A549 (cell line): Measurements from ENCODE around the gene SLC18A3. TPM values are rescaled to one million over a fixed set of nuclear protein-coding genes. Genes with fewer than 3 reads are reported as not detected.

Experiments used
- ATAC-seq, 2 experiments: fragments of 200-7000 bp in 1 of 2; fragments of >200 bp in 1 of 2; cut with Nextera tagmentation in 1 of 2; cut with Tn5 transposase in 1 of 2; 3 replicates each; pipeline versions ENCODE4 v1.8.0 to v1.9.1; 2018 to 2020; ENCODE audit warnings: mild to moderate bottlenecking in 1 of 2, moderate library complexity in 1 of 2
- CTCF ChIA-PET: fragments of 300-600 bp; sonication (Branson Sonifier 250); formaldehyde crosslinking; extraction: SDS; loops from one replicate; lab custom pipeline; 2021; ENCODE audit warnings: antibody characterized with exemption, inconsistent platforms; lab: Yijun Ruan, JAX
- POLR2A ChIA-PET: fragments of 350-600 bp; formaldehyde crosslinking; extraction: SDS; loops from one replicate; lab custom pipeline; 2021; ENCODE audit warnings: antibody characterized with exemption, inconsistent platforms; lab: Yijun Ruan, JAX
- DNase-seq, 2 experiments: peaks; one replicate each; pipeline versions ENCODE4 v3.0.0 to v3.0.0-alpha.2; 2011 to 2016; ENCODE audit warnings: low read depth in 1 of 2, low spot score in 1 of 2
- FAIRE-seq: peaks from 2 replicates; lab custom pipeline; 2011; peaks lifted over from hg19 to GRCh38; lab: Jason Lieb, UNC
- H3K27ac ChIP-seq, 2 experiments: fragments of >200 bp; sonication (Bioruptor Twin); formaldehyde crosslinking; 3 replicates each; pipeline ENCODE4 v1.5.1; 2016 to 2017
- H3K4me1 ChIP-seq: fragments of >200 bp; sonication (Bioruptor Twin); formaldehyde crosslinking; 3 replicates; pipeline ENCODE4 v1.6.1; 2016
- H3K4me2 ChIP-seq: fragments of >200 bp; sonication (Bioruptor Twin); formaldehyde crosslinking; 3 replicates; pipeline ENCODE4 v1.6.1; 2016
- H3K4me3 ChIP-seq: fragments of >200 bp; sonication (Bioruptor Twin); formaldehyde crosslinking; 3 replicates; pipeline ENCODE4 v1.5.1; 2016
- H3K9me3 ChIP-seq: fragments of >200 bp; sonication (Bioruptor Twin); formaldehyde crosslinking; 3 replicates; pipeline ENCODE4 v1.6.1; 2016
- CBX8 ChIP-seq: fragments of 200-600 bp; sonication (generic); IDR thresholded peaks from 2 replicates; pipeline ENCODE4 v1.6.1; 2016
- CHD2 ChIP-seq: fragments of 150-350 bp; IDR thresholded peaks from 2 replicates; pipeline ENCODE4 v1.6.1; 2014; ENCODE audit warnings: low read length; ENCODE audit not compliant: partially characterized antibody
- CHD4 ChIP-seq: fragments of 200-600 bp; sonication (generic); IDR thresholded peaks from 2 replicates; pipeline ENCODE4 v1.6.1; 2016; ENCODE audit warnings: antibody characterized with exemption, mild to moderate bottlenecking, borderline replicate concordance
- E2F6 ChIP-seq: IDR thresholded peaks from 2 replicates; pipeline ENCODE4 v1.6.1; 2012; ENCODE audit warnings: low read depth, borderline replicate concordance
- EHMT2 ChIP-seq: fragments of 200-600 bp; sonication (generic); IDR thresholded peaks from 2 replicates; pipeline ENCODE4 v1.6.1; 2016; ENCODE audit warnings: antibody characterized with exemption, low read depth, mild to moderate bottlenecking, moderate library complexity
- FOSL2 ChIP-seq, 2 experiments: fragments of 450-650 bp in 1 of 2; fragments of >200 bp in 1 of 2; sonication (Bioruptor Twin) in 1 of 2; formaldehyde crosslinking; IDR thresholded peaks; 2 replicates each; pipeline versions ENCODE4 v1.5.0 to v1.6.1; 2016 to 2020; ENCODE audit warnings: mild to moderate bottlenecking in 1 of 2, moderate library complexity in 1 of 2
- GATA3 ChIP-seq: IDR thresholded peaks from 2 replicates; pipeline ENCODE4 v1.6.1; 2012; ENCODE audit warnings: borderline replicate concordance
- HEYL ChIP-seq: fragments of 250-450 bp; sonication (Bioruptor Pico); IDR thresholded peaks from 2 replicates; pipeline ENCODE4 v1.8.0; 2021; ENCODE audit warnings: mild to moderate bottlenecking, moderate library complexity
- JUN ChIP-seq, 2 experiments: fragments of >200 bp; sonication (Bioruptor Twin); formaldehyde crosslinking; IDR thresholded peaks; 2 replicates in 1 of 2; 3 replicates in 1 of 2; pipeline ENCODE4 v1.6.1; 2016 to 2017
- MAZ ChIP-seq: fragments of 150-350 bp; IDR thresholded peaks from 2 replicates; pipeline ENCODE4 v1.6.1; 2014; ENCODE audit warnings: antibody characterized with exemption, low read depth, low read length, borderline replicate concordance
- NFE2L2 ChIP-seq: fragments of 150-350 bp; conservative IDR thresholded peaks from 2 replicates; pipeline ENCODE4 v1.6.1; 2014; ENCODE audit warnings: low read length
- NR3C1 ChIP-seq: fragments of >200 bp; sonication (Bioruptor Twin); formaldehyde crosslinking; IDR thresholded peaks from 3 replicates; pipeline ENCODE4 v1.6.1; 2017
- REST ChIP-seq: fragments of 200-600 bp; sonication (generic); IDR thresholded peaks from 2 replicates; pipeline ENCODE4 v1.6.1; 2016; ENCODE audit warnings: antibody characterized with exemption, mild to moderate bottlenecking, moderate library complexity
- RFX5 ChIP-seq: fragments of 450-650 bp; IDR thresholded peaks from 2 replicates; pipeline ENCODE4 v1.7.1; 2014; ENCODE audit warnings: antibody characterized with exemption, mild to moderate bottlenecking, moderate library complexity
- RNF2 ChIP-seq: fragments of 200-600 bp; sonication (generic); IDR thresholded peaks from 2 replicates; pipeline ENCODE4 v1.6.1; 2016; ENCODE audit warnings: low read depth, mild to moderate bottlenecking, antibody characterized with exemption, moderate library complexity, borderline replicate concordance
- TFCP2L1 ChIP-seq: fragments of 250-450 bp; sonication (Bioruptor Pico); IDR thresholded peaks from 2 replicates; pipeline ENCODE4 v1.5.0; 2021; ENCODE audit warnings: mild to moderate bottlenecking
- ZFP36 ChIP-seq: fragments of 450-650 bp; IDR thresholded peaks from 2 replicates; pipeline ENCODE4 v1.6.1; 2014; ENCODE audit warnings: borderline replicate concordance; ENCODE audit not compliant: partially characterized antibody
- WGBS: methylation state at CpG from one replicate; pipeline ENCODE4 v1.1.6; 2017; ENCODE audit errors: missing lambda C conversion rate; 5-methylcytosine and 5-hydroxymethylcytosine counted together
- polyA plus RNA-seq, 4 experiments: library from polyadenylated mRNA; depleted of rRNA in 3 of 4; stranded (reverse); fragments of >200 nt; fragmentation: RNase III in 1 of 4; extraction: RNeasy Plus Mini Kit Qiagen cat#74134 plus additional on column Dnase treatment in 1 of 4; gene quantifications; 2 replicates in 3 of 4; 3 replicates in 1 of 4; pipeline ENCODE4 v1.2.3, GENCODE V29; 2011 to 2017
- TF ChIP-seq, protein P1 (sequence below): fragments of 250-450 bp; sonication (Bioruptor Pico); IDR thresholded peaks from 2 replicates; pipeline ENCODE4 v1.5.0; 2021; ENCODE audit warnings: mild to moderate bottlenecking, moderate library complexity, borderline replicate concordance

SLC18A3 gene
- polyA plus RNA-seq, 2 of the 4 experiments (the other 2 are of a cell fraction): not detected

DNA sequence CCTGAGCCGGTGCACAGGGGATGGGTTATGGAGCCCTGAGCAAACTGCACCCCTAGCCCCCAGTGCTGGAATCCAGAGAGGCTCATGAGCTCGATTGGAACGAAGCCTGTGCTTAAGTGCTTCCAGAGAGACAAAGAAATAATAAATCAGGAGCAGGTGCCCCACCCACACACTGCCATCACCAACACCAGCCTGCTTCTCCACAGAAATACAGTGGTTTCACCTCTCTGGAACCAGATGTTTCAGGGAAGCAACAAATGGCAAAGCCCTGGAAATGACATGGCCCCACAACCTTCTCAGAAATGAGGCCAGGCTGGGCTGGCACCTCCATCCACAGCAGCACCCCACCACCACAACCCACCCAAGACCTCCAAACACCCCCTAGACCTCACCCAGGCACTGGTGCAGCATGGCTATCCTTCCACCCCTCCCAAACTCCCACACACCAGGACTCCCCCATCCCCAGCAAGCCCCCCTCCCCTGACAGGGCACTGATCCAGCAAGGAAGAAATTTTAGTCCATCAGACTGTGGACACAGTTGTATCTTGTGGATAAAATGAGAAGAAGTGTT is 4.1 kb upstream of the SLC18A3 start:
- FAIRE-seq: no peak
- Histone ChIP-seq H3K27ac (no peak overlapping the region), H3K9me3 (no peaks in the 10 kb centered on the region), H3K4me3 (no peak overlapping the region), H3K4me2 (no peak overlapping the region), H3K4me1 (no peaks in the 10 kb centered on the region; the same call in 2 of the 3 replicates)
- POLR2A ChIA-PET: no interaction called here
- no peak for ATAC-seq
- WGBS: 5% methylated on average over 3 of the region's 3 CpGs
- DNase-seq: no peak
- CTCF ChIA-PET: interaction anchor here (1.1 to 7.2 kb wide), 2 partner anchors 12 to 42 kb away, joined by 4 to 51 read pairs; no protein-coding TSS in a partner anchor
- no peak for TF ChIP-seq JUN (IDR thresholded peaks at IDR 0.05)
- no peak for TF ChIP-seq CHD2
- no peak for TF ChIP-seq E2F6
- TF ChIP-seq NFE2L2: no peak
- no peak for TF ChIP-seq NR3C1
- TF ChIP-seq HEYL (CRISPR knock-in tag): no peak
- no peak for TF ChIP-seq REST
- no peak for TF ChIP-seq MAZ
- no peak for TF ChIP-seq ZFP36
- TF ChIP-seq CHD4: no peak
- no peak for TF ChIP-seq GATA3
- TF ChIP-seq RFX5: no peak
- TF ChIP-seq, protein P1, sequence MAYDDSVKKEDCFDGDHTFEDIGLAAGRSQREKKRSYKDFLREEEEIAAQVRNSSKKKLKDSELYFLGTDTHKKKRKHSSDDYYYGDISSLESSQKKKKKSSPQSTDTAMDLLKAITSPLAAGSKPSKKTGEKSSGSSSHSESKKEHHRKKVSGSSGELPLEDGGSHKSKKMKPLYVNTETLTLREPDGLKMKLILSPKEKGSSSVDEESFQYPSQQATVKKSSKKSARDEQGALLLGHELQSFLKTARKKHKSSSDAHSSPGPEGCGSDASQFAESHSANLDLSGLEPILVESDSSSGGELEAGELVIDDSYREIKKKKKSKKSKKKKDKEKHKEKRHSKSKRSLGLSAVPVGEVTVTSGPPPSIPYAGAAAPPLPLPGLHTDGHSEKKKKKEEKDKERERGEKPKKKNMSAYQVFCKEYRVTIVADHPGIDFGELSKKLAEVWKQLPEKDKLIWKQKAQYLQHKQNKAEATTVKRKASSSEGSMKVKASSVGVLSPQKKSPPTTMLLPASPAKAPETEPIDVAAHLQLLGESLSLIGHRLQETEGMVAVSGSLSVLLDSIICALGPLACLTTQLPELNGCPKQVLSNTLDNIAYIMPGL (CRISPR knock-in tag): no peak
- TF ChIP-seq, all 56 proteins: peak for 0

DNA sequence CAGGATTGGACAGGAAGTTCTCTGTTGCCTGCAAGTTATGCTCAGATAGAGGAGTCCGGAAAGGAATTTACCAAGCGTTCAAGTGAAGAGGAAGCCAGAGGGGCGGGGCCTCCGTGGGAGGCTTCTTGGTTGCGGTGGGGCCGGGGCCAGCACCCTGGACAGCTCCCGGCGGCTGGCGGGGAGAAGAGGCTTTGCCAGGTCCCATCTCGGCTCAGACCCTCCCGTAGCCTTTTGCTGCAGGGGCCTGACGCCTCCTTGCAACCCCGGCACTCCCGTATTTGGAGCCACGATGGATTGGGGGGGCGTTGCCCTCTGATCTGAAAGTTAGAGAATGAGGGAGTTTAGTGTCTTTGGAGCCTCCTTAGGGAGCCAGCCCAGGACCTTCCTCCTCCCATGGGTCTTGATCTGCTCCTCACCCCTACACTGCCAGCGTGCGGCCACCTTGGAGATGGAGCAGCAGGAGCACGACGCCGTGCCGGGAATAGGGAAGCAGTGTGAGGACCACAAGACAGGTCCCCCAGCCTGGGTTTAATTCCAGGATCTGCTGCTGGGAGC is 3.1 kb upstream of the SLC18A3 start:
- ChIA-PET POLR2A (no interaction called here), CTCF (interaction anchor here (7.2 kb wide), 1 partner anchor 13 kb away, joined by 51 read pairs; no protein-coding TSS in a partner anchor)
- FAIRE-seq: no peak
- no peak overlapping the region for H3K4me3 ChIP-seq
- 2% methylated on average over 22 of the region's 22 CpGs for WGBS
- TF ChIP-seq TFCP2L1 (CRISPR knock-in tag) (no peak), REST (peak; percentile 98), CBX8 (no peak), RNF2 (no peak), EHMT2 (peak; percentile 79), FOSL2 (IDR thresholded peaks at IDR 0.05) (no peak), FOSL2 (CRISPR knock-in tag; IDR thresholded peaks at IDR 0.05) (no peak), RFX5 (no peak)
- TF ChIP-seq, all 56 proteins: peak for 2
- Histone ChIP-seq H3K9me3 (no peaks in the 10 kb centered on the region), H3K4me2 (peak overlapping the region; percentile 9; the same call in 1 of the 3 replicates), H3K4me1 (no peaks in the 10 kb centered on the region; the same call in 2 of the 3 replicates), H3K27ac (no peak overlapping the region)
- peak; percentile 70 to 80 for ATAC-seq
- peak; percentile 34 to 42 for DNase-seq
